GM19240 (cell line): ENCODE results near the gene CCL28.
A peak's percentile ranks its signal among the peaks of the same experiment; 100 is the strongest.
"Not testable (repeated sequence)": the region's sequence is repeated elsewhere in the genome, so short reads cannot be mapped to it uniquely, and the experiment has no call there.

ENCODE experiments used
- DNase-seq: peaks from one replicate; pipeline ENCODE4 v3.0.0; 2011; ENCODE audit warnings: low spot score; ENCODE audit not compliant: insufficient read length

Gene CCL28

GRCh38 chr5:43410414-43410813, 1.8 kb downstream of the CCL28 start:
- DNase-seq: no peak

DNA sequence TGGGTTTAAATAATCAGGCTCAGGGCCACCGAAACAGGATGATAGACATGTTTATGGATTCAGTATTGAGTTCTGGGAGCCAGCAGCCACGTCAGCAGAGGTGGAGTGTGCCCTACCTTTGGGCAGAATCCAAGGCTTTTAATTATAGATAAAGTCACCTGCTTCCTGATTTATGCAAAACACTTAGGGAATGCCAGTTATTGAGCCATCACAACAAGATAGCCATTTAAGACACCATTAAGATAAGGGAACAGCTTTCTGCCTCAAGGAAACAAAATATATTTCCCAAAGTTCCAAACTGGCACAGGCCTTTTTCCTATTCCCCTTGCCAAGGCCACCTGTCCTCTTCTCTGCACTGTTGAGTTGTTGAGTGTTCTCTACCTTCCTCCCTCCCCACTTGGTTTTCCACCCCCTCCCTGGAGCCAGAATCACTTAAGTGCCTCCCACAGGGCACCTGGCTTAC, 2.4 kb downstream of the CCL28 start:
- no peak for DNase-seq

- DNase-seq: not testable (repeated sequence)
Observed at GRCh38 chr5:43402524-43403066, 9.6 kb downstream of the CCL28 start.

GRCh38 chr5:43401827-43402226, 10.4 kb downstream of the CCL28 start:
- no peak for DNase-seq

- no peak for DNase-seq
Observed at GRCh38 chr5:43400082-43400481, 12.1 kb downstream of the CCL28 start.

DNA sequence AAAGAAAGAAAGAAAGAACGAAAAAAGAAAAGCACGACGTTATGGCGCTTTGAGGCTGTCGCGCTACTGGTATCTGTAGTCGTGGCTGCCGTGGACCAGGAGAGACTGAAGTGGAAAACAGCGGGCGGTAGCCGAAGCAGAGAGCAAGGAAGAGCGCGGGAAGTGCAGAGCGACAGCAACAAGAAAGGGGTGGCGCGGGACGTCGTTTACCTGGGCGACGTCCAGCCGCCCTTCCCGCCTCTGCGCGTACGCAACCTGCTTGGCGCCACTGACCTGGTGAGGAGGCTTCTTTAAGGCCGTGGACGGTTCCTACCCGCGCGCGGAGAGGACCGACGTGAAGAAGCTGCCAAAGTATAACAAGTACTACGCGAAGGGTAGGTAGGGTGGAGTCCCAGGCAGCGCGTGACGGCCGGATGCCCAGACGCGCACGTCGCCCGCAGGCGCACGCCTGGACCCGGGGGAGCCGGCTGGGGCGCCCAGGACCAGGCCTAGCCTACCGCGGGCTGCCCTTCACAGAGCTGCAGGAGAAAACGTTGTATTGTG, 15.4 kb downstream of the CCL28 start:
- peak; percentile 50 for DNase-seq

DNA sequence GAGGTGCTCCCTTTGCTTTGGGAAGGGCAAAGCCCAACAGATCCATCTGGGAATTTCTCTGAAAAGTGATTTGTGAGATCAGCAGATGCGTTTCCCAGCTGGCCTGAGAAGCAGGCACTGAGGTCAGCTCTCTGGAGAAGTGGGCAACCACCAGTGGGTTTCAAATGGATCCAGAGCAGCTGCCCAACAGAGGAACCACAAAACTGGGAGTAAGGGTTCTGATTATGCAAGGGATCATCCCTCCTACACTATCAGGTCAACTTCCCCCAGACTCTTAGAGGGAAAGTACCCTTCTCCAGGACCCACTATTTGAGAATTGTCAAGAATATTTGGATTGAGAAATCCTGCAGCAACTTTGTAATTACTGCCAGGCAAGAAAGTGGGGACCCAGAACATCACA, 21.7 kb downstream of the CCL28 start:
- no peak for DNase-seq

DNA sequence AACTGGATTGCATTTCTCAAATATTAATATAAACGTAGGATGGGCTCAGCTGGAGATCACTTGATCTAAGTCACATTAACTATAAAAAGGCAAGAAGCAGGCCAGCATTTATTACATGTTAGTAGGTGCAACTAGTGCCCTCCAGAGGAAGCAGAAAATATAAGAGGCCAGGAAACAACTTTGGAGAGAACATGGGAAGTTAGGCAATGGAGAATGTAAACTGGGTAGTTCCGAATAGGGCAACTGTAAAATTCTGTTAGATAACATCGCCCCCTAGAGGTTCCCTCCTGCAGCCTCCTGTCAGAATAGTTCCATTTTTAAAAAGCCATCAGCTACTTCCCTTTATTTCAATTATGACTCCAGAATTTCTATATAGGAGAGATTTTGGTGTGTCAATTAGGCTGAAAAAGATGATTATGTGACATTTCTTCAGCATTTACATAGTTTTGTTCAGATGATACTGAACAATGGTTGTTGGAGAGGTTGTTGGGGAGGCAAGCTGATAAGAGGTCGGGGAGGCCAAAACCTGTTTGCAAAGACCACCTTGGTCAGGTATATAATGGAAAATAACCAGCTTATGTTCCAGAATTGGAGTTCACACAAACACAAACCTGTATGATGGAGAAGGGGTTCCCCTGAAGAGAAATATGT, 22.4 kb downstream of the CCL28 start:
- peak; percentile 20 for DNase-seq

- DNase-seq: no peak
Observed at GRCh38 chr5:43386960-43387362, 25.2 kb downstream of the CCL28 start.

GRCh38 chr5:43376496-43377140, 35.6 kb downstream of the CCL28 start:
- DNase-seq: no peak

DNA sequence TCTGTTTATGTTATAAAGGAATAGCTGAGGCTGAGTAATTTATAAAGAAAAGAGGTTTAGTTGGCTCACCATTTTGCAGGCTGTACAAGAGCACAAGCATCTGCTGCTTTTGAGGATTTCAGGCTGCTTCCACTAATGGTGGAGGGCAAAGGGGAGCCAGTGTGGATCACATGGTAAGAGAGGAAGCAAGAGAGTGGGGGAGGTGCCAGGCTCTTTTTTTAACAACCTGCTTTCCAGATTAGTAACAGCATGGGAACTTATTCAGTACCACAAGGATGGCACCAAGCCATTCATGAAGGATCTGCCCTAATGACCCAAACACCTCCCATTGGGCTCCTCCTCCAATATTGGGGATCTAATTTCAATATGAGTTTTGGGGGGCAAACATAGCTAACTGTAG, 40.4 kb downstream of the CCL28 start:
- no peak for DNase-seq

DNA sequence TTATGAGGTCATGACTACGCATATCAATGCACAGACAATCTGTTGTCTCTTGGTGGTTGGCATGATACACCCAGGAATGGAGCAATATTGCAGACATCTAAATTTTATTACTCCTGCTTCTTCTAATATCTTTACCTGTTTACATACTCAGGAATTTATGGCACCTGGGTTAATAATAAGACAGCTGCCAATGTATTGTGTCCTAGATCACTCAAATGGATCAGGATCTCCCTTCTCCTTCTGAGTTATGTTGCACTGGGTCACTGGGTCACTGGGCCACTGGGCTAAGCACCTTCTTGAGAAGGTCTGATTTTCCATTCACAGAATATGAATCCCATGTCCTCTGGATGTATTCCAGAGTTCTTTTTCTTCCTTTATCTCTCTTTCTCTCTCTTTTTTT, 41.8 kb downstream of the CCL28 start:
- no peak for DNase-seq

GRCh38 chr5:43369651-43370050, 42.5 kb downstream of the CCL28 start:
- DNase-seq: no peak

DNA sequence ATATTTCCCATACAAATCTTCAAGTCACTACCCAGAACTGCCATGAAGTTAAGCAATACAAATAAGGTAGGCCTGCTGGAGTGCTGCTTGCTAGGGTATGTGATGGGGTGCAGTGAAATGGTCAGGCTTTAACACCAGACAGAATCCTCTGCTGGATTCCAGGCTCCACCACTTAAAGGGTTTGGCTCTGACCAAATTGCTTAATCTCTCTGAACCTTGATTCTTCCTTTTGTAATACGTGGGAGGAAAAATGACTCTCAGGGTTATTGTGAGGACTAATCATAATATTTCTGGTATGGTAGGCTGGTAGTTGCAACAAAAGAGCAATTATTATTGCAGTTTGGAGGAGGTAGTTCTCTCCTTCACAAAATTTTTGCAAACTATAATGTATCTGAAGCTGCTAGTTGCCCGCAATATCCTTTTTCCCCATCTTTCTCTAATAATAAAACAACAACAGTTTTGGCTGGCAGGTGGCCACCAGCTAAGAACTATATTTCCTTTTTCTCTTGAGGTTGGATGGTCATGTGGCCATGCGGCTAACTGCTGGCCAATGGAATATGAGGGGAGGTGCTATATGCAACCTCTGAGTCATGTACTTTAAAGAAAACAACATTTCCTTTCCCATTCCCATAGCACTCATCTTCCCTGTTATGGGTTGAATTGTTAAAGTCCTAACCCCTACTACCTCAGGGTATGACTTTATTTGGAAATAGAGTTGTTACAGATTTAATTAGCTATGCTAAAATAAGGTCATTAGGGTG, 44.1 kb downstream of the CCL28 start:
- no peak for DNase-seq

DNA sequence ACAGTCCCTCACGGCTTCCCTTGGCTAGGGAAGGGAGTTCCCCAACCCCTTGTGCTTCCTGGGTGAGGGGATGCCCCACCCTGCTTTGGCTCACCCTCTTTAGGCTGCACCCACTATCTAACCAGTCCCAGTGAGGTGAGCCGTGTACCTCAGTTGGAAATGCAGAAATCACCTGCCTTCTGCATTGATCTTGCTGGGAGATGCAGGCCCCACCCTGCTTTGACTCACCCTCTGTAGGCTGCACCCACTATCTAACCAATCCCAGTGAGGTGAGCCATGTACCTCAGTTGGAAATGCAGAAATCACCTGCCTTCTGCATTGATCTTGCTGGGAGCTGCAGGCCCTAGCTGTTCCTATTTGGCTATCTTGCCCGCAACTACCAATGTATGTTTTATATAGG, 44.7 kb downstream of the CCL28 start:
- no peak for DNase-seq

DNA sequence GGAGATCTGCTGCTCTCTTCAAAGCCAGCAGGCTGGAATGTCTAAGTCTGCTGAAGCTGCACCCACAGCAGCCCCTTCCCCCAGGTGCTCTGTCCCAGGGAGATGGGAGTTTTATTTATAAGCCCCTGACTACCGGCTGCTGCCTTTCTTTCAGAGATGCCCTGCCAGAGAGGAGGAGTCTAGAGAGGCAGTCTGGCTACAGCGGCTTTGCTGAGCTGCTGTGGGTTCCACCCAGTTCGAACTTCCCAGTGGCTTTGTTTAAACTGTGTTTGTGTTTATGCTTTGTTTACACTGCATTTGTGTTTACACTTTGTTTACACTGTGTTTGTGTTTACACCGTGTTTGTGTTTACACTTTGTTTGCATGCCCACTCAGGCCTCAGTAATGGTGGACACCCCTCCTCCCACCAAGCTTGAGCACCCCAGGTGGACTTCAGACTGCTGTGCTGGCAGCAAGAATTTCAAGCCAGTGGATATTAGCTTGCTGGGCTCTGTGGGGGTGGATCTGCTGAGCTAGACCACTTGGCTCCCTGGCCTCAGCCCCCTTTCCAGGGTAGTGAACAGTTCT, 45.4 kb downstream of the CCL28 start:
- not testable (repeated sequence) for DNase-seq

DNA sequence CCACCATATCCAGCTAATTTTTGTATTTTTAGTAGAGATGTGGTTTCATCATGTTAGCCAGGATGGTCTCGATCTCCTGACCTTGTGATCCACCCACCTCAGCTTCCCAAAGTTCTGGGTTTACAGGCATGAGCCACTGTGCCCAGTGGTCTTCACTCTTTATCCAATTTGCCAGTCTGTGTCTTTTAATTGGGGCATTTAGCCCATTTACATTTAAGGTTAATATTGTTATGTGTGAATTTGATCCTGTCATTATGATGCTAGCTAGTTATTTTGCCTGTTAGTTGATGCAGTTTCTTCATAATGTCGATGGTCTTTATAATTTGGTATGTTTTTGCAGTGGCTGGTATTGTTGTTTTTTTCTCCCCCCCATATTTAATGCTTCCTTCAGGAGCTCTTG, 47.0 kb downstream of the CCL28 start:
- not testable (repeated sequence) for DNase-seq

DNA sequence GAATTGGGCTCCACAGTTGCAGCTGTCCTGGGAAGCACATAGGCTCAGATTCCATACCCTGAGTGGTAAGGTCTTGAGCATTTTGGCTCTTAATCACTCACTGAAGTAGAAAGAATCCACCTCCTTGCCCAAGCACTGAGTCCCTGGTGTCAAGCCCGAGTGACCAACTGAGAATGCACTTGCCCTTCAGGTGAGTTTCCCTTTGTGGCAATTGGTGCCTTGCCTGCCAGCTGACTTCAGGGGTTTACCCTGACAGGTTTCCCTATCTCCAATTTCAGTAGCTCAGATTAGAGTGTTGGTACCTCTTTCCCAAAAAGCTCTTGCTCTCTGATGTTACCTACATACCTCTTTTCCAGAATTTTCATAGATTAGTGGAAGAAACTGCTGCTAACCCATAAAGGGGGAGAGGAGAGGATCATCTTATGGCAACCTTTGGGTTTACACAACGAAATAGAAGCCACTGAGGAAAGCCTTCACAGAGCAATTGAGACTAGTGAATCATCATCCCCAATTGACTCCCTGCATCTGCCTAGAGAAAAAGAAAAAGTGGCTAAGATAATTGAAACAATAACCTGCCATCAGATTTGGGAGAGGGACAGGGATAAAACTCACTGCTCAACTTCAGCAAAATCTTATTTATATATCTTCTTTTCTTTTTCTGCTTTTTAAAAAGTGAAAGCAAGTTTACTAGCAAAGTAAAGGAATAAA, 48.6 kb downstream of the CCL28 start:
- no peak for DNase-seq

DNA sequence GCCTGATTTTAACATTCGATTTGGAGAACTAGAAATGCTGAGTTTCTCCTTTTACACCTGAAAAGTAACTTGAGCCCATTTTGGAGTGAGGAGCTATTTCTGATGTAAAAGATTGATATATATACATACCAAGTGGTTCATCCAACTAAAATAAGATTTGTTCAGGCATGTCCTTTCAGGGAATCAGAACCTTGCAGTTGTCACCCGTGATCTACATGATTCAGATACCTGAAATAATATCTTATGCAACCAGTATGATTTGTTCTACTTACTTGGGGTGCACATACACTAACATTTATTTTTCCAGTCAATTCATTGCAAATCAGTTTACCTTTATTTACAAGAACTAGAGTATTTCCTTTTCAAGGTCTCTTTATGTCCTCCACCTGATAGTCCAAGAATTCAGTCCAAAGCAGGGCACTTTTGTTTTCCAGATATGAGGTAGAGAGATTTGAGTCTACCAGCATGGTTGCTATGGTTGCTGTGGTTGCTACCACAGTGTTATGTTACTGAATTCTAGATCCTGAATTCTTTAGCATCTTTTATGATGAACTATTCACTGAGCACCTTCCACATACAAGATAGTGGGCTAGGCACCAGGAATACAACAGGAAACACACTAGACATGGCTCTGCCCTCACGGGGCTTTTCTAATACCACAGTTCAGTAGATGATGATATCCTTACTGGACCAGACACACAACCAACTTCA, 49.3 kb downstream of the CCL28 start:
- DNase-seq: no peak

DNA sequence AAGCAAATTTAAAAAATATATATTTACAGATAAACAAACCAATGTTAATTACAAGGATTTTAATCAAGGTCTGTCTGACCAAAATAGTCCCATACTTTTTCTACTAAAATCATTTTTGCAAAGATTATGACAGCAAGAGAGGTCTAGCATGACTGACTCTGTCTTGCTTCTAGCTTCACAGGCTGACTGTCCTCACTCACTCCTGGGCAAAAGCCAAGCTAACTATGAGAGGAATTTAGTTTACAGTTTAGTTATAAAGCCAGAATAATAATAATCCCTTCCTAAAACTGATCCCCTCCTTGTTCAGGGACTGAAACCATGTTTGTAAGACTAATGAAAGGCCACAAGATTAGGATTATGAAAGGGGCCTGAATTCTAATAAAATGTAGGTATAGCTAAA, 53.5 kb downstream of the CCL28 start:
- DNase-seq: no peak
